HK-2 (cell line): ENCODE measurements around the gene LIN7B.
"Not testable (repeated sequence)": the region's sequence is repeated elsewhere in the genome, so short reads cannot be mapped to it uniquely, and the experiment has no call there.

Experiments used
- DNase-seq: peaks from one replicate; pipeline ENCODE4 v3.0.0-alpha.2; 2018; ENCODE audit not compliant: unreplicated experiment

LIN7B gene

GRCh38 chr19:49118565-49119410, 4.6 kb downstream of the LIN7B start, which contains the start of gene C19orf73:
Gene C19orf73 (minus strand): TSS chr19:49119143. CDS start chr19:49119022, 121 bp downstream.
- DNase-seq, result peak; percentile 98

DNA sequence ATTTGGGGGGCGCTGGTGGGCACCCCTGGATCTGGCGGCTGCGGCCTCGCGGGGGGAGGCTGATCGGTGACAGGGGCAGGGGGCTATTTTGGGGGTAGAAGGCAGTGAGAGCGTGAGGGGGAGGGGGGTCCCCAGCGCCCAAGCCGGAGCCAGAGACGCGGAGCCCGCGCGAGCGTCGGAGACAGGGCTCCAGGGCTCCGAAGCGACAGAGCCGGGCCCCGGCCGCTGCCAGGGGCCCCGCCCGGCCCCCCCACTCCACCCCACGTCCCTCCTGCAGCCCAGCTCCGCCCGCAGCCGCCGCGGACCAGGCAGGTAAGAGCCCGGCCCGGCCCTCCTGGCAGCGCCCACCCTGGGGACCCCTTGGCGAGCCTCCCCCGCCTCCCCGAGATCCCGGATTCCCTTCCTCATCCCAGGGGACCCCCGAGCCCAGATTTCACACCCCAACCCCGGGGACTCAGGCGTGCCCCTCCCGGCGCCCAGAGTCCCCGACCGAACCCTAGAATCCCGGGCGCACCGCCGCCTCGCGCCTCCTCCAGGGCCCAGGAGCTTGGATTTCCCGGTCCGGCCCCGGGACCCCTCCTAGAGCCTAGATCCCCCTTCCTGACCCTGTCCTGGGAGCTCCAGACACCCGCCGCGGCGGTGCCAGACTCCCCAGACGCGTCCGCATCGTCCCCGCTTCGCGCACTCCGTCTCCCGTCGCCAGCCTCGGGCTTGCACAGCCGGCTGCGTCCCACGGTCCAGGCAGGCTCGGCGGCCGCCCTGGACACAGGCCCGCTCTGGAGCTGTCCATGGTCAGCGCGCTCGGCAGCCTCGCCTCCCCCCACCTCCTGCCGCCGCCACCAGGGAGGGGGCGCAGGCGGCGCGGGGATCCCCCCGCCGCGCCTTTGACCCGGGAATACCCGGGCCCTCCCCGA, 5.5 kb downstream of the LIN7B start, which contains the start of gene PPFIA3:
Gene PPFIA3, plus strand, starts transcription at position 134 of the 914 bp plus-strand sequence. CDS start 8,330 bp downstream, outside the sequence.
- peak; percentile 73 for DNase-seq

- no peak for DNase-seq
Measured at GRCh38 chr19:49120325-49120683, 6.1 kb downstream of the LIN7B start.

DNA sequence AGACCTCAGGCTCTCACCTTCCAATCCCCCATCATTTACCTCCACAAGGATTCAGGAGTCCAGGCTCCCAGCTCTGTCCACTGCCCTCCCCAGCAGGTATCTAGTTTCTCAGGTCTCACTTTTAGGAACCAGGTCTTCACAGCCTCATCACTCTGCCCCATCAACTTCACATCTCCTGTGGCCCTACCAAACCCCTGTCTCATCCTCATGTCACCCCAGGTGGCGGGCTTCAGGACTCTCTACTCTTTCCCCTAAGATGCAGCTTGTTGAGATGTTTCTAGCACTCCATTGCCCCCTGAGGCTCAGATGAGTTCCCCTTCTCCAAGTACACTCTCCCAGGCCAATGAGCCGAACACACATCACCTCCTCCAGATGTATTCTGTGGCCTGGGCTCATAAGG, 6.7 kb downstream of the LIN7B start:
- DNase-seq, result no peak

DNA sequence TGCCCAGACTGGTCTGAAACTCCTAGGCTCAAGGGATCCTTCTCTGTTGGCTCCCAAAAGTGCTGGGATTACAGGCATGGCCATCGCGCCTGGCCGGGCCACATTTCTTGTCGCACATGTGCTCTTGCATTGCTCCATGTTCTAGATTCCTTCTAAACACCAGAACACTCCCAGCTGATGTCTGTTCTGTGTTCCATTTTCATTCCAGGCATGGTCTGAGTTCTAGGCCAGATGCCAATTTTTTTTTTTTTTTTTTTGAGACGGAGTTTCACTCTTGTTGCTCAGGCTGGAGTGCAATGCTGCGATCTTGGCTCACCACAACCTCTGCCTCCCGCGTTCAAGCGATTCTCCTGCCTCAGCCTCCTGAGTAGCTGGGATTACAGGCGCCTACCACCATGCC, 7.7 kb downstream of the LIN7B start:
- not testable (repeated sequence) for DNase-seq

GRCh38 chr19:49123285-49123684, 9.1 kb downstream of the LIN7B start:
- DNase-seq, result not testable (repeated sequence)

GRCh38 chr19:49125025-49125731, 11.0 kb downstream of the LIN7B start:
- no peak for DNase-seq

- DNase-seq, result no peak
Measured at GRCh38 chr19:49126575-49126974, 12.4 kb downstream of the LIN7B start.

GRCh38 chr19:49127225-49127624, 13.1 kb downstream of the LIN7B start:
- DNase-seq, result not testable (repeated sequence)

GRCh38 chr19:49127674-49128544, 13.7 kb downstream of the LIN7B start:
- peak; percentile 98 for DNase-seq

- DNase-seq, result no peak
Measured at GRCh38 chr19:49128545-49129237, 14.5 kb downstream of the LIN7B start.

DNA sequence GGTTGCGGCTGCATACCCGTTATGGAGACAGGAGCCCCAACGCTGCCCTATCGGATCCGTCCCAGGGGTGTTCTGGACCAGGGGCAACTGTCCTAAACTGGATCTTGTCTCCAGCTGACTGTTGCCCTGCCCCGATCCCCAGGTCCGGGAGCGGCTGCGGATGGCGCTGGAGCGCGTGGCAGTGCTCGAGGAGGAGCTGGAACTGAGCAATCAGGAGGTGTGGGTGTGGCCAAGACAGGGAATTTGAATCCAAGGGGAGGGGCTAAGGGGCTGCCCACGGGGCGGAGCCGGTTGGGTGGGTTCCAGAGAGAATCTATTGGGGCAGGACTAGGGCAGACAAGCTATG, 15.0 kb downstream of the LIN7B start:
- no peak for DNase-seq

DNA sequence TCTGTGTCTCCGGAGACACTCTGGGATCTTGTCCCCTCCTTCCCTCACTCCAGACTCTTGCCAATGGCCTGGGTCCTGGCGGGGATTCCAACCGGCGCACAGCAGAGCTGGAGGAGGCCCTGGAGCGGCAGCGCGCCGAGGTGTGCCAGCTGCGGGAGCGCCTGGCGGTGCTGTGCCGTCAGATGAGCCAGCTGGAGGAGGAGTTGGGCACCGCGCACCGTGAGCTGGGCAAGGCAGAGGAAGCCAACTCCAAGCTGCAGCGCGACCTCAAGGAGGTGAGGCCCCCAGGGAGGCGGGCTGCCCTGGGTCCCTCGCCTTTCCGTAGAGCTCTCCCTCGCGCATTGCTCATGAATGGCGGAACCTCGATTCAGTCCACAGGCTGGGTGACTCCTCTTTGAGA, 16.2 kb downstream of the LIN7B start:
- no peak for DNase-seq

DNA sequence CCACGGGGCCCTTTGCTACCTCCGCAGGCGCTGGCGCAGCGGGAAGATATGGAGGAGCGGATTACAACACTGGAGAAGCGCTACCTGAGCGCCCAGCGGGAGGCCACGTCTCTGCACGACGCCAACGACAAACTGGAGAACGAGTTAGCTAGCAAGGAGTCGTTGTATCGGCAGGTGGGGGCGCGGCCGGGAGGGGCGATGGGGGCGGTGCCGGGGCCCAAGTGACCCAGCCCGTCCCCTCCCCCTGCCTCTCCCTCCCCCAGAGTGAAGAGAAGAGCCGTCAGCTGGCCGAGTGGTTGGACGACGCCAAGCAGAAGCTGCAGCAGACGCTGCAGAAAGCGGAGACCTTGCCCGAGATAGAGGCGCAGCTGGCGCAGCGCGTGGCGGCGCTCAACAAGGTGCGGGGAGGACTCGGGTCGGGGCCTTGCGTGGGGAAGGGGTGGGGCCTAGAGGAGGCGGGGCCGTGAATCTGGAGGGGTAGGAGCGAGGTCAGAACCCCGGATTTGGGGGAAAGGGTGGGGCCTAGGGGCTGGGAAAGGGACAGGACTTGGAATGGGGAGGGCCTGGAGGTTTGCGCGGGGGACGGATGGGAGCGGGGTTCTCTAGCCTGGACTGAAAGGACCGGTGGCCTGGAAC, 18.9 kb downstream of the LIN7B start:
- no peak for DNase-seq

GRCh38 chr19:49133621-49134454, 19.7 kb downstream of the LIN7B start:
- no peak for DNase-seq

DNA sequence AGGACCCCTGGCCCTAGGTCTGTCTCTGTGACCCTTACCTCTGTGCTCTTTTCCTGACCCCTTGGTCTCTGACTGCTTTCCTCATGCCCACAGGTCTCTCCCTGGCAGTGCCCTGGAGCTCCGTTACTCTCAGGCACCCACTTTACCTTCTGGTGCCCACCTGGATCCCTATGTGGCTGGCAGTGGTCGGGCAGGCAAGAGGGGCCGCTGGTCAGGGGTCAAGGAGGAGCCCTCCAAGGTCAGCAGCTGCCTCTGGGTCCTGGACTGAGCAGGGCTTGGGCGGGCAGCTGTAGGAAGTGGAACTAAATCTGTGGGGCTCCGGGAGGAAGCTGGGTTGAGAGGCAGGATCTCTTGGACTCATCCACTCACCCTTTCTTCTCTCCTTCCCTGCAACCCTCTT, 21.5 kb downstream of the LIN7B start:
- no peak for DNase-seq

DNA sequence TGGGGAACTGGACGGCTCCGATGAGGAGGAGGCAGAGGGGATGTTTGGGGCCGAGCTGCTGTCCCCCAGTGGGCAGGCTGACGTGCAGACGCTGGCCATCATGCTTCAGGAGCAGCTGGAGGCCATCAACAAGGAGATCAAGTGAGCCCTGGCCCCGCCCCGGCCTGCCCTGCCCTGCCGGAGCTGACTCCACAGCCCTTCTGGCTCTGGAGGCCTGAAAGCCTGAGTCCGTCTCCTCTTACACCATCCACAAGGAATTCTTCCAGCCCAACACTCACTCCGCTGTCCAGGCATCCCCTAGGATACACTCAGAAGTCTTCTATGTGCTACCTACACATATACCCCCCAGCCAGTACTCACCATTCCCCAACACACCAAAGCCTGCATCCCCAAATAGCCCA, 22.6 kb downstream of the LIN7B start:
- DNase-seq, result no peak

DNA sequence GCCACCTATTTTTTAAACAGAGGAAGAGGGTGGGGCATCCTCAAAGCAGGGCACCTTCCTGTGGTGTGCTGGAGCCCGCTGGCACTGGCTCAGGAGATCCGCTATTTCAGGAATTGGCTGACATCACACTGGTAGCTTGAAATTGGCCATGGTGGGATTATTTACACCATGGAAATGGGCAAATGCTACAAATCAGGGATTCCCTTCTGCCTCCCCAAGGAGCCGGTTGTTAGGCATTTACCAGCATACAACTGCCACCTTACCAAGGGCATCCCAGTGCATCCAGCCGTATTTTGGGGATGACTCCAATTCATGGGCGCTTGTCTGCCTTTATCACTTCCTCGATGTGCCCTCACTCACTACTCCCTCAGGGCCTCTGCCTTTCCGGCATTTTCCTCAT, 26.8 kb downstream of the LIN7B start:
- no peak for DNase-seq

DNA sequence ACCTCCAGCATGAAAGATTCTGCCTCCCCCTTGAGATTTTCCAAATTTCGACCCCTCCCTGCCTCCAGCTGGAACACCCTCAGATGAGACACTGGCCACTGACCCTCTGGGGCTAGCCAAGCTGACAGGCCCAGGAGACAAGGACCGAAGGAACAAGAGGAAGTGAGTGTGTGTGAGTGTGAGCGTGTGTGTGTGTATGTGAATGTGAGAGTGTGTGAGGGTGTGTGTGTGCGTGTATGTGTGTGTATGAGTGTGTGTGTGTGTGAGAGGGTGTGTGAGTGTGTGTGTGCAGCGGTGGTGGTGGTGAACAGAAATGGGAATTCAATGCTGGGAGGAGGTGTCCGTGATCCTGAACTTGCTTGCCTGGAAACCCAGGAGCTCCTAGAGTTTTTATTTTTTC, 27.2 kb downstream of the LIN7B start:
- DNase-seq, result no peak
